GM12801 (cell line): ENCODE data around the gene FEZ2.

ENCODE experiments used
- CTCF ChIP-seq: IDR thresholded peaks from one replicate; pipeline ENCODE4 v1.5.1; 2011; ENCODE audit warnings: control low read depth; ENCODE audit not compliant: insufficient read length; ENCODE audit errors: extremely low read depth

The FEZ2 gene

GRCh38 chr2:36618381-36618780, 20.4 kb upstream of the FEZ2 start:
- no peak for TF ChIP-seq CTCF

GRCh38 chr2:36616947-36617346, 19.0 kb upstream of the FEZ2 start:
- no peak for TF ChIP-seq CTCF

GRCh38 chr2:36615222-36615621, 17.3 kb upstream of the FEZ2 start:
- TF ChIP-seq CTCF, result no peak

GRCh38 chr2:36613801-36614200, 15.8 kb upstream of the FEZ2 start:
- no peak for TF ChIP-seq CTCF

- no peak for TF ChIP-seq CTCF
Measured at GRCh38 chr2:36611316-36611990, 13.5 kb upstream of the FEZ2 start.

- TF ChIP-seq CTCF, result no peak
Measured at GRCh38 chr2:36609507-36609906, 11.5 kb upstream of the FEZ2 start.

- no peak for TF ChIP-seq CTCF
Measured at GRCh38 chr2:36607947-36608346, 10.0 kb upstream of the FEZ2 start.
